Liver (tissue), 9 donors: ENCODE data around the gene RAD51B. TPM values are rescaled to one million over a fixed set of nuclear protein-coding genes. Genes with fewer than 3 reads are reported as not detected.

ENCODE experiments used
- DNase-seq: peaks from one replicate; pipeline ENCODE4 v3.0.0-alpha.2; 2017; ENCODE audit warnings: low spot score
- H3K27ac ChIP-seq, 2 donors: one replicate each; pipeline ENCODE4 v1.7.0; 2013; ENCODE audit warnings: inconsistent platforms in 2 of 2, low read length in 2 of 2, control low read depth in 1 of 2, low read depth in 1 of 2, mild to moderate bottlenecking in 1 of 2
- H3K27me3 ChIP-seq, 4 donors: one replicate each; pipeline versions ENCODE4 v1.6.1 to v1.7.0; 2013; ENCODE audit warnings: low read length in 3 of 4, inconsistent platforms in 1 of 4, mild to moderate bottlenecking in 1 of 4, moderate library complexity in 1 of 4; ENCODE audit not compliant: control insufficient read depth in 4 of 4, insufficient read depth in 4 of 4
- H3K36me3 ChIP-seq, 4 donors: one replicate each; pipeline versions ENCODE4 v1.6.1 to v1.7.0; 2013; ENCODE audit warnings: low read length in 3 of 4, mild to moderate bottlenecking in 3 of 4, low read depth in 1 of 4, moderate library complexity in 1 of 4; ENCODE audit not compliant: control insufficient read depth in 4 of 4, insufficient read depth in 3 of 4
- H3K4me1 ChIP-seq, 4 donors: one replicate each; pipeline versions ENCODE4 v1.6.1 to v1.7.0; 2013; ENCODE audit warnings: low read length in 3 of 4, mild to moderate bottlenecking in 3 of 4, moderate library complexity in 1 of 4; ENCODE audit not compliant: control insufficient read depth in 4 of 4, insufficient read depth in 4 of 4
- H3K4me3 ChIP-seq, 3 donors: one replicate each; pipeline versions ENCODE4 v1.6.1 to v1.7.0; 2013; ENCODE audit warnings: low read length in 3 of 3, control low read depth in 1 of 3, low read depth in 1 of 3, mild to moderate bottlenecking in 1 of 3
- H3K9ac ChIP-seq, 2 donors: one replicate each; pipeline ENCODE4 v1.7.0; 2013; ENCODE audit warnings: low read length in 2 of 2, mild to moderate bottlenecking in 2 of 2, moderate library complexity in 2 of 2, control low read depth in 1 of 2, low read depth in 1 of 2
- H3K9me3 ChIP-seq, 4 donors: one replicate each; pipeline versions ENCODE4 v1.6.1 to v1.7.0; 2013; ENCODE audit warnings: low read length in 3 of 4; ENCODE audit not compliant: control insufficient read depth in 4 of 4
- CTCF ChIP-seq: fragments of 150-350 bp; IDR thresholded peaks from 2 replicates; pipeline ENCODE4 v1.5.1; 2017; ENCODE audit warnings: improper control_type of control experiment, low read depth, low read length; ENCODE audit not compliant: missing input control
- EGR1 ChIP-seq, 2 donors: IDR thresholded peaks; 2 replicates each; pipeline ENCODE4 v1.6.1; 2016 to 2018; ENCODE audit warnings: antibody characterized with exemption in 2 of 2, low read depth in 2 of 2
- GABPA ChIP-seq, 2 donors: IDR thresholded peaks in 1 of 2; conservative IDR thresholded peaks in 1 of 2; 2 replicates each; pipeline ENCODE4 v1.6.1; 2016; ENCODE audit warnings: antibody characterized with exemption in 2 of 2, mild to moderate bottlenecking in 1 of 2, moderate library complexity in 1 of 2
- NR2F2 ChIP-seq: IDR thresholded peaks from 2 replicates; pipeline ENCODE4 v1.6.1; 2016; ENCODE audit warnings: antibody characterized with exemption
- RAD21 ChIP-seq, 2 donors: IDR thresholded peaks; 2 replicates each; pipeline ENCODE4 v1.6.1; 2016; ENCODE audit warnings: antibody characterized with exemption in 2 of 2, mild to moderate bottlenecking in 2 of 2
- REST ChIP-seq: IDR thresholded peaks from 2 replicates; pipeline ENCODE4 v1.6.1; 2016; ENCODE audit warnings: antibody characterized with exemption, mild to moderate bottlenecking
- RXRA ChIP-seq, 2 donors: IDR thresholded peaks; 2 replicates each; pipeline ENCODE4 v1.6.1; 2017 to 2018; ENCODE audit warnings: antibody characterized with exemption in 2 of 2, mild to moderate bottlenecking in 1 of 2
- TAF1 ChIP-seq: conservative IDR thresholded peaks from 2 replicates; pipeline ENCODE4 v1.6.1; 2016; ENCODE audit warnings: antibody characterized with exemption, mild to moderate bottlenecking
- YY1 ChIP-seq: IDR thresholded peaks from 2 replicates; pipeline ENCODE4 v1.6.1; 2016; ENCODE audit warnings: antibody characterized with exemption, mild to moderate bottlenecking
- ZBTB33 ChIP-seq: IDR thresholded peaks from 2 replicates; pipeline ENCODE4 v1.6.1; 2016; ENCODE audit warnings: antibody characterized with exemption
- WGBS: extraction: QIAGEN DNeasy Blood & Tissue Kit; methylation state at CpG from one replicate; pipeline ENCODE4 v1.1.7; 2013; 5-methylcytosine and 5-hydroxymethylcytosine counted together
- polyA plus RNA-seq, 2 donors: library from polyadenylated mRNA; stranded (reverse) in 1 of 2; unstranded in 1 of 2; fragments of 200-250 nt in 1 of 2; fragments of >200 nt in 1 of 2; fragmentation: Nextera tagmentation in 1 of 2; extraction: Ambion mirVana in 1 of 2; gene quantifications; one replicate each; pipeline versions ENCODE4 v1.2.1 to v1.2.3, GENCODE V29; 2013 to 2015
- total RNA-seq, 2 donors: library from RNA; depleted of rRNA; stranded (reverse); fragments of >200 nt; gene quantifications; one replicate each; pipeline ENCODE4 v1.2.3, GENCODE V29; 2014
- donor health status: healthy.
- donor health status: healthy.
- donor health status: healthy.
- donor health status: healthy.
- donor health status: healthy.

The RAD51B gene
- total and polyA plus RNA-seq, 4 donors = 0.81 to 12.9 (median 2.4) TPM

- Histone ChIP-seq H3K9me3 (no peaks in the 10 kb centered on the region), H3K4me1 (no peaks in the 10 kb centered on the region)
These were observed 505.8 kb downstream of the RAD51B start for GRCh38 chr14:68325267-68325807.

More at GRCh38 chr14:68325267-68325807, 505.8 kb downstream of the RAD51B start:
- H3K9ac ChIP-seq = no peak overlapping the region
- H3K36me3 ChIP-seq = no peaks in the 10 kb centered on the region
- 92% methylated on average over 5 of the region's 5 CpGs for WGBS
- TF ChIP-seq EGR1 (IDR thresholded peaks at IDR 0.05; ENCODE audit: low read depth in 2 of 2) (no peak), YY1 (no peak), CTCF (no peak), RXRA (IDR thresholded peaks at IDR 0.05) (no peak), NR2F2 (no peak), TAF1 (no peak), GABPA (IDR thresholded peaks at IDR 0.05 in 1 of 2, conservative IDR thresholded peaks at IDR 0.05 in 1 of 2) (no peak), REST (no peak), RAD21 (IDR thresholded peaks at IDR 0.05) (no peak), ZBTB33 (no peak)
- H3K4me3 ChIP-seq = no peak overlapping the region
- H3K27me3 ChIP-seq = no peaks in the 10 kb centered on the region
- DNase-seq = no peak
- no peak overlapping the region for H3K27ac ChIP-seq
